WTC11 (cell line): ENCODE results near the gene BTN2A1. TPM values are rescaled to one million over a fixed set of nuclear protein-coding genes. Genes with fewer than 3 reads are reported as not detected.

Experiments used
- ATAC-seq: fragments of 200-7000 bp; cut with Tn5 transposase; 2 replicates; pipeline ENCODE4 v1.10.0; 2021; ENCODE audit warnings: mild to moderate bottlenecking, moderate library complexity
- CTCF ChIA-PET: fragments of 300-600 bp; sonication (Branson Sonifier 250); formaldehyde crosslinking; loops from one replicate; lab custom pipeline; 2021; ENCODE audit warnings: antibody characterized with exemption; lab: Charles Lee
- POLR2A ChIA-PET: fragments of 350-600 bp; sonication (Branson Sonifier 250); formaldehyde crosslinking; loops from one replicate; lab custom pipeline; 2021; ENCODE audit warnings: antibody characterized with exemption; lab: Charles Lee
- DNase-seq: peaks from one replicate; pipeline ENCODE4 v3.0.0; 2021; ENCODE audit warnings: low spot score
- H3K27ac Mint-ChIP-seq: 2 replicates; pipeline ENCODE4 v1.8.0; 2021; ENCODE audit warnings: mixed read lengths
- H3K27me3 Mint-ChIP-seq: 2 replicates; pipeline ENCODE4 v1.8.0; 2021; ENCODE audit warnings: low read depth, mild to moderate bottlenecking, moderate library complexity, mixed read lengths
- H3K36me3 Mint-ChIP-seq: 2 replicates; pipeline ENCODE4 v1.8.0; 2021; ENCODE audit warnings: mixed read lengths
- H3K4me1 Mint-ChIP-seq: 2 replicates; pipeline ENCODE4 v1.8.0; 2022; ENCODE audit warnings: mixed read lengths
- H3K4me3 Mint-ChIP-seq: 2 replicates; pipeline ENCODE4 v1.8.0; 2021; ENCODE audit warnings: mild to moderate bottlenecking, moderate library complexity, mixed read lengths
- H3K9me3 Mint-ChIP-seq: 2 replicates; pipeline ENCODE4 v1.8.0; 2021; ENCODE audit warnings: mixed read lengths
- ATF1 ChIP-seq: sonication (generic); formaldehyde crosslinking; IDR thresholded peaks from 2 replicates; pipeline ENCODE4 v1.8.1; 2023; ENCODE audit warnings: mild to moderate bottlenecking, moderate library complexity, missing genetic modification reagents
- ATF2 ChIP-seq: sonication (generic); formaldehyde crosslinking; IDR thresholded peaks from 2 replicates; pipeline ENCODE4 v1.8.1; 2022; ENCODE audit warnings: low read depth, missing genetic modification reagents, borderline replicate concordance
- CREB1 ChIP-seq: sonication (generic); formaldehyde crosslinking; IDR thresholded peaks from 2 replicates; pipeline ENCODE4 v1.8.0; 2023; ENCODE audit warnings: mild to moderate bottlenecking, missing genetic modification reagents
- CREM ChIP-seq: sonication (generic); formaldehyde crosslinking; IDR thresholded peaks from 2 replicates; pipeline ENCODE4 v1.8.1; 2022; ENCODE audit warnings: mild to moderate bottlenecking, missing genetic modification reagents, moderate library complexity
- E2F4 ChIP-seq: sonication (generic); formaldehyde crosslinking; IDR thresholded peaks from 2 replicates; pipeline ENCODE4 v1.8.1; 2022; ENCODE audit warnings: low read depth, mild to moderate bottlenecking, moderate library complexity, missing genetic modification reagents, borderline replicate concordance
- ESRRA ChIP-seq: sonication (generic); formaldehyde crosslinking; IDR thresholded peaks from 2 replicates; pipeline ENCODE4 v1.8.1; 2022; ENCODE audit warnings: mild to moderate bottlenecking, missing genetic modification reagents, borderline replicate concordance
- ETV6 ChIP-seq: sonication (generic); formaldehyde crosslinking; IDR thresholded peaks from 2 replicates; pipeline ENCODE4 v1.8.1; 2022; ENCODE audit warnings: mild to moderate bottlenecking, missing genetic modification reagents
- JAZF1 ChIP-seq: fragments of 250-450 bp; sonication (Bioruptor Pico); IDR thresholded peaks from 2 replicates; pipeline ENCODE4 v1.9.0; 2021; ENCODE audit warnings: moderate library complexity, mild to moderate bottlenecking, inconsistent platforms
- JUN ChIP-seq: sonication (generic); formaldehyde crosslinking; IDR thresholded peaks from 2 replicates; pipeline ENCODE4 v1.8.0; 2023; ENCODE audit warnings: mild to moderate bottlenecking, missing genetic modification reagents
- NFE2L1 ChIP-seq: sonication (generic); formaldehyde crosslinking; IDR thresholded peaks from 2 replicates; pipeline ENCODE4 v1.8.1; 2023; ENCODE audit warnings: missing genetic modification reagents
- NR2C2 ChIP-seq: sonication (generic); formaldehyde crosslinking; IDR thresholded peaks from 2 replicates; pipeline ENCODE4 v1.8.0; 2022; ENCODE audit warnings: mild to moderate bottlenecking, missing genetic modification reagents
- SOX15 ChIP-seq: fragments of 250-450 bp; sonication (Bioruptor Pico); IDR thresholded peaks from 2 replicates; pipeline ENCODE4 v1.9.0; 2021; ENCODE audit warnings: mild to moderate bottlenecking
- TCF7 ChIP-seq: sonication (generic); formaldehyde crosslinking; IDR thresholded peaks from 2 replicates; pipeline ENCODE4 v1.8.0; 2022; ENCODE audit warnings: mild to moderate bottlenecking, low read depth, missing genetic modification reagents, moderate library complexity
- TP53 ChIP-seq: sonication (generic); formaldehyde crosslinking; IDR thresholded peaks from 2 replicates; pipeline ENCODE4 v1.8.1; 2023; ENCODE audit warnings: mild to moderate bottlenecking, missing genetic modification reagents
- USF2 ChIP-seq: sonication (generic); formaldehyde crosslinking; IDR thresholded peaks from 2 replicates; pipeline ENCODE4 v1.8.1; 2023; ENCODE audit warnings: mild to moderate bottlenecking, missing genetic modification reagents, moderate library complexity
- ZNF232 ChIP-seq: sonication (generic); formaldehyde crosslinking; IDR thresholded peaks from 2 replicates; pipeline ENCODE4 v1.8.0; 2022; ENCODE audit warnings: mild to moderate bottlenecking, missing genetic modification reagents
- ZNF512 ChIP-seq: sonication (generic); formaldehyde crosslinking; IDR thresholded peaks from 2 replicates; pipeline ENCODE4 v1.8.1; 2022; ENCODE audit warnings: missing genetic modification reagents, borderline replicate concordance
- ZSCAN18 ChIP-seq: fragments of 250-450 bp; sonication (Bioruptor Pico); IDR thresholded peaks from 2 replicates; pipeline ENCODE4 v2.1.2; 2022; ENCODE audit warnings: mild to moderate bottlenecking, moderate library complexity
- total RNA-seq: library from RNA; stranded (reverse); gene quantifications from 3 replicates; pipeline ENCODE4 v1.2.3, GENCODE V29; 2021

BTN2A1 gene
- total RNA-seq, 1 experiment from 2014 or later = 9.9 TPM

- Mint-ChIP-seq H3K27ac (no peak overlapping the region), H3K36me3 (peaks cover 9% of the 10 kb centered on the region), H3K4me1 (peaks cover 33% of the 10 kb centered on the region), H3K4me3 (no peak overlapping the region), H3K27me3 (no peaks in the 10 kb centered on the region), H3K9me3 (peaks cover 22% of the 10 kb centered on the region)
- POLR2A ChIA-PET = interaction anchor here (0.6 kb wide), 1 partner anchor 198 kb away, joined by 3 read pairs; no protein-coding TSS in a partner anchor
- TF ChIP-seq ATF1 (no peak), JUN (CRISPR knock-in tag) (no peak), ESRRA (CRISPR knock-in tag) (no peak), NFE2L1 (CRISPR knock-in tag) (no peak), ZNF232 (CRISPR knock-in tag) (no peak), USF2 (CRISPR knock-in tag) (no peak), TP53 (CRISPR knock-in tag) (no peak), TCF7 (CRISPR knock-in tag) (no peak), NR2C2 (CRISPR knock-in tag) (no peak), SOX15 (CRISPR knock-in tag) (no peak), CREM (no peak), ZSCAN18 (no peak), ETV6 (CRISPR knock-in tag) (no peak), E2F4 (no peak), JAZF1 (no peak), ZNF512 (CRISPR knock-in tag) (no peak)
- DNase-seq (no peak), ATAC-seq (no peak)
- CTCF ChIA-PET = no interaction called here
These were observed 19.7 kb downstream of the BTN2A1 start for GRCh38 chr6:26477426-26477825.

GRCh38 chr6:26478100-26478984 is 20.6 kb downstream of the BTN2A1 start:
- peaks cover 14% of the 10 kb centered on the region for H3K9me3 Mint-ChIP-seq
- peaks cover 33% of the 10 kb centered on the region for H3K4me1 Mint-ChIP-seq
- no peak overlapping the region for H3K4me3 Mint-ChIP-seq
- no peaks in the 10 kb centered on the region for H3K27me3 Mint-ChIP-seq
- 0 out of 2 replicates have a peak, but pooled peaks cover 5% of the 10 kb centered on the region for H3K36me3 Mint-ChIP-seq
- no peak for DNase-seq
- CTCF ChIA-PET = no interaction called here
- POLR2A ChIA-PET = no interaction called here
- no peak for ATAC-seq
- TF ChIP-seq CREB1 (CRISPR knock-in tag) = no peak
- no peak for TF ChIP-seq E2F4
- no peak for TF ChIP-seq ATF2 (CRISPR knock-in tag)
- no peak for TF ChIP-seq NR2C2 (CRISPR knock-in tag)
- TF ChIP-seq TCF7 (CRISPR knock-in tag) = no peak
- no peak overlapping the region for H3K27ac Mint-ChIP-seq
